HG02798 (cell line): ENCODE measurements around the gene LARGE2.
A peak's percentile ranks its signal among the peaks of the same experiment; 100 is the strongest.
"Not testable (repeated sequence)": the region's sequence is repeated elsewhere in the genome, so short reads cannot be mapped to it uniquely, and the experiment has no call there.

Source experiments
- ATAC-seq: cut with Tn5 transposase; IDR thresholded peaks from one replicate; pipeline ENCODE4 v1.9.1; 2021; ENCODE audit warnings: mild to moderate bottlenecking; ENCODE audit not compliant: unreplicated experiment, poor library complexity

LARGE2 gene

GRCh38 chr11:45895553-45896259, 26.8 kb upstream of the LARGE2 start:
- ATAC-seq, result no peak

DNA sequence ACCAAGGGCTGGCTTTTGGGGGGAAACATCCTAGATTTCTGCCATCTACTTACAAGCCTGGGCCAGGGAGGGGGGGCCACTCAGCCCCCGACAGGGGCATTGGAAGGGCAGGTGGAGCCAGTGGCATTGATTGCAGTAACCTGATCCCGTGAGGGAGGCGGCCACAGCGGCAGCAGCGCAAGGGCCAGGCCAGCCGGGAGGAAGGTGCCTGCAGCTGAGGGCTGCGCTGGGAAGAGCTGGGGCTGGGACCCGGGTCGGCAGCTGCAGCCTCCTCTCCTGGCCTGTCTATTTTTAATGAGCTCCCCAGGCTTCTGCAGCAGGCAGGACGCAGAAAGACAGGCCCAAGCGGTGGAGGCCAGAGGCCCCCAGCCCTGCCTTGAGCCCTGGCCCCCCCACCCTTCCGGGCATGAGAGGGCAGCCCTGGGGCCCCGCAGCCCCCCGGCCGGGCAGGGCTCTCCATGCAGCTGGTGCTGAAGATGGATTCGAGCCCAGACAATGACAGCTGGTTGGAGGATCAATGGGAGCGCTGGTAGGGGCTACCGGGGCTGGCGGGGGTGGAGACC, 26.0 kb upstream of the LARGE2 start:
- no peak for ATAC-seq

DNA sequence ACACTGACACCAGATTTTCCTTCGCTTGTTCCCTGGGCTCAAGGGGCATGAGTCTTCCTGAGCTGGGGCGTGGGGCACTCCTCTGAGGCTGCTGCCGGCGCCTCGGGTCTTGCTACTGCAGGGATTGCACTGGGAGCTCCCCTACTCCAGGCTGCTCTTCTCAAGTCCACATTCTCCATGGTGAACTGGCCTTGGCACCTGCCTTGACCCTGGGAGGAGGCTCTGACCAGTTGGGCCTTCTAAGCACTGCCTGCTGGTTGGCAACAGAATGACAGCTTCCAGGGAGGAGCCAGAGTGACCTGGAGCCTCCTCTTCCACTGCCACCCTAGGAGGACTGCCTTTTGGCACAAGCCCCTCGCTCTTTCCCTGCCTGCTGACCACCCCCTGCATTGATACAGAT, 24.9 kb upstream of the LARGE2 start:
- ATAC-seq, result no peak

- ATAC-seq, result no peak
Observed at GRCh38 chr11:45899086-45899447, 23.4 kb upstream of the LARGE2 start.

GRCh38 chr11:45899448-45900174, 22.8 kb upstream of the LARGE2 start:
- ATAC-seq, result peak; percentile 61

GRCh38 chr11:45900175-45900800, 22.2 kb upstream of the LARGE2 start:
- ATAC-seq, result peak; percentile 19

DNA sequence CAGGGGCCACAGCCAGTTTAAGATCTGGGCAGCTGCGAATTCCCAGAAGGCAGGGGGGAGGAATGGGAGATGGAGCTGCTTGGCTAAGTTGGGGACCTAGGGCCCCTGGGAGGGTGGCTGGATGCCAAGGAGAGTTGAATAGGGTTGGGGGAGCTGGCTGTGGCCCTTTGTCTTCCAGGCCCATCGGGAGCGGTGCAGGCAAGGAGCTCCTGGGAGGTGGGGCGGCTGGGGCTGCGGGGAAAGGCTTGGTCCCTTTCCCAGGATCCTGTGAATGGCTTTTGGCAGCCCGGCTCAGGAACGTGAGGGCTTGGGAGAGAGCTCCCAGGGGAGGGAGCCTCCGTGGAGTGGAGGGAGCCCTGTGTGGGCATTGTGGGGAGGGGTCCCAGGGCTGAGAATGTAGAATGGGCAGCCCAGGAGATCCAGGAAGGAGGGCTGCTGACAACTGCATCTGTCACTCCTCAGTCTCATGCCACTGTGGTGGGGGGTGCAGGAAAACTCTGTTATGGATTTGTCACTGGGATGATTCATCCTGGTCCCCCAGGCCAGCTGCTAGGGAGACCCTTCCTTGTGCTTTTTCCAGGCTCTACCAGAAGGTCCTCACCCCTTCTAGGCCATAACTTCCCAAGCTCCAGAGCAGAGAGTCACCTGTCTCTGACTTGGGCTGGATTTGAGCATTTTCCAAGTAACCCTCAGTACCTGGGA, 21.4 kb upstream of the LARGE2 start:
- no peak for ATAC-seq

- no peak for ATAC-seq
Observed at GRCh38 chr11:45901626-45902025, 20.8 kb upstream of the LARGE2 start.

- no peak for ATAC-seq
Observed at GRCh38 chr11:45902452-45903380, 19.7 kb upstream of the LARGE2 start.

- no peak for ATAC-seq
Observed at GRCh38 chr11:45904309-45904915, 18.0 kb upstream of the LARGE2 start.

DNA sequence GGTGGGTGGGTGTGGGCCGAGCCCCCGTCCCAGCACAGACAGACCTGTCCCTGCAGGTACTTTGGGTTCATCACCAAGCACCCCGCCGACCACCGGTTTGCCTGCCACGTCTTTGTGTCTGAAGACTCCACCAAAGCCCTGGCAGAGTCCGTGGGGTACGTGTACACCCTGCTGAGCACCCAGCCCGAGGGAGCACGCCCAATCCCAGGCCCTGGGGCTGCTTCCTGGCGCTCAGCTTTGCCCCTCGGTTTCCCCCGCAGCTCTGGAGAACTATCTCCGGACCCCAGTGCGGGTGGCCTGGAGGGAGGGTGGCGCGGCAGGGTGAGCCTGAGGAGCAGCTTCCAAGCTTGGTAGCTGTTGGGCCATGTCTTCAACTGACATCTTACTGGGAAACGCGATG, 17.4 kb upstream of the LARGE2 start:
- ATAC-seq, result no peak

GRCh38 chr11:45905576-45905975, 16.9 kb upstream of the LARGE2 start:
- not testable (repeated sequence) for ATAC-seq

- no peak for ATAC-seq
Observed at GRCh38 chr11:45906096-45906682, 16.3 kb upstream of the LARGE2 start.

DNA sequence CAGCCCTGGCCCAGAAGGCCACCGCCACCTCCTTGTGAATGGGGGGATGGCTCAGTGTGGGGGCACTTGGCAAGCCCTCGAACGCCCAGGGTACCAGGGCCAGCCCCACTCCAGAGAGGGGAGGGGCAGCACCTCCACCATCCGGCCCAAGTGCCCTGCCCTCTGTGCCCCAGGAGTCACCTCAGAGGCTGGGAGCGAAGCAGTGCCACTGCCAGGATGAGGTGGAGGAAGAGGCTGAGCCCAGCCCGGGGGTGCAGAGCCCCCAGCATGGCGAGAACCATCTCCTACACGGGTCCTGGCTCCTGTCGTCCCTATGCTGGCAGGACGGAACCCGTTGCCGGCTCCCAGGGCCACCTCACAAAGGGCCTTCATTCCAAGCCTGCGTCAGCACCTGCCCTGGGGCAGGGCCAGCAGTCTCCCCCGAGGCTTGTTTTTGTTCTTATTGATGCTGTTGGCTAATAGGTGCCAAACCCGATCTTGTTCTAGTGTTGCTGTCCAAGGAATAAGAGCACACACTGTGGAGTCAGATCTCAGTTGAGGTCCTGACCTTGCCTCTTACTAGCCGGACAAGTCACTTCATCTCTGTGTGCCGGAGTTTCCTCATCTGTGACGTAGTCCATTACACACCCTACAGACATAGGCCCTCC, 15.4 kb upstream of the LARGE2 start, which contains the start of gene FREY1:
Gene FREY1, minus strand, starts transcription at position 307 of the 647 bp plus-strand sequence. Its CDS starts 26 bp downstream, at position 281.
- no peak for ATAC-seq

DNA sequence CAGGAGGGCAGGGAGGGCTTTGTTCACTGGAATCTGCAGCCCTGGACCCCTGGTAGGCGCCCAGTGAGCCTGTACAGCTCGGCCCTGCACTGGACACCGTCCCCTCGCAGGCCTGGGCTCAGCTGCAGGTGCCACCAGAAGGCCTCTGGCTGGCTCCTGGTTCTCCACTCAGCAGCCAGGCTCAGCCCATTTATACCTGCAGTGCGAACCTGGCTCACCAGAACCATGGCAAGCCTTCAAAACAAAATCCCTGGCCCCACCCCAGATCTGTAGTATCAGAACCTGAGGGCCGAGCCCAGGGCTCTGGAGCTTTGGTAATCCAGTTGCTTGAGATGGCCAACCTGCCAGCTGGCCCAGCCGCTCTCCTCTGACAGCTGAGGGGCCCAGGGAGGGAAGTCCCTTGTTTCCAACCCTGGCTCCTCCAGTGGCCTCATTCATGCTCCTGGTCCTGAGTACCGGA, 14.5 kb upstream of the LARGE2 start:
- no peak for ATAC-seq

DNA sequence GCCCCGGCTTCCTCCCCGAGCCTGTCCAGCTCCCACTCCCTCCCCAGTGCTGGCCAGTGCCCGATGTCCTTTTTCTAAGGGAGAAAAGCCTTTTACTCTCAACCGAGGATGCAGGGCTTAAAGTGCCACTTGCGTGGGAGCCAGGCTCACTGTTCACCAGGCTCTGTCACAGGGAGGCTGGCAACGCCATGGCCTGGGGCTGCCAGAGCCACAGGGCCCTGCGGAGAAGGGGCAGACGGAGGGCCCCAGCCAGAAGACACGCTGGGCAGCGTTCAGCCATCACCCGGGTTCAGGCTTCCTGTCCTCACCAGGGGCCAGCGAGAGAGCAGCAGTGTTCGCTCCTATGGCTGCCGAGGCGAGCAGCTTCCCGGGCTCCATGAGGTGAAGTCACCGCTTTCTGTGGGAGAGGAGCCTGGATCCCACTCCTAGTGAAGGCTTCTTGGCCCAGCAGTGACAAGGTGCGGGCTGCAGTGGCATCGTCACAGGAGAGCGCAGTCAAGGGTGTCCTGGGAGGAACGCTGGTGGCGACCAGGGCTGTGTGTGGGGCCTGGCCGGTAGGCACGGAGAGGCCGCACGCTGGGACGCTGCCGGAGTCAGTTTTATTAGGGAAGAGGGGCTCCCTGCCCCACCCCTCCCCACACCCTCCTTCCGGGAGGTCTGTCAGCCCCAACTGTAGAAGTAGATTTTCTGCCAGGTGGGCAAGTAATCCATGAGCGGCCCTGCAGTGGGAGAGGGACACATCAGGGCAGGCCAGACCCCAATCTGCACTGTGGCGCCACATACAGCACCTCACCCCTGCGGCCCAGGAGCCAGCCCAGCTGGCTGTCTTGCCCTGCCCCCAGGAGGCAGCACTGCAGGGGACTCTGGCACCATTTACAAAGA, 12.6 kb upstream of the LARGE2 start:
- no peak for ATAC-seq

GRCh38 chr11:45910623-45911022, 11.8 kb upstream of the LARGE2 start:
- ATAC-seq, result no peak
